Measurements from ENCODE around the gene SNU13. TPM values are rescaled to one million over a fixed set of nuclear protein-coding genes. Genes with fewer than 3 reads are reported as not detected.
"Not testable (repeated sequence)": the region's sequence is repeated elsewhere in the genome, so short reads cannot be mapped to it uniquely, and the experiment has no call there.

SNU13 gene
- total RNA-seq, 1 experiment from 2014 or later, result 203 TPM

- no CpG with 5 or more reads among the region's 20 CpGs for WGBS (ENCODE audit: extremely low coverage, insufficient read length, low lambda C conversion rate)
- no peak for DNase-seq
- Histone ChIP-seq H3K79me2 (ENCODE audit: insufficient read depth, low read length) (peaks cover 17% of the 10 kb centered on the region; the same call in 1 of the 2 replicates), H2AK5ac (ENCODE audit: insufficient read length, low read length) (no peak overlapping the region), H3K4me1 (ENCODE audit: insufficient read depth, low read length) (no peaks in the 10 kb centered on the region), H3K56ac (ENCODE audit: insufficient read length, low read depth, low read length) (no peak overlapping the region), H2BK15ac (ENCODE audit: low read depth, low read length) (no peak overlapping the region), H3K27ac (ENCODE audit: insufficient read length, low read depth, low read length) (no peak overlapping the region), H2BK20ac (ENCODE audit: low read depth, low read length, poor library complexity, severe bottlenecking) (no peak overlapping the region), H4K5ac (ENCODE audit: insufficient read length, low read depth, low read length) (no peak overlapping the region), H3K23ac (ENCODE audit: insufficient read length, low read depth, low read length) (no peak overlapping the region), H2BK12ac (ENCODE audit: insufficient read length, low read depth, low read length) (no peak overlapping the region), H4K8ac (replicated peaks; ENCODE audit: insufficient read length, low read depth, low read length) (no peak overlapping the region), H3K4ac (ENCODE audit: low read depth, low read length) (no peak overlapping the region), H3K79me1 (ENCODE audit: insufficient read depth, low read depth, low read length, poor library complexity, severe bottlenecking) (no peaks in the 10 kb centered on the region), H4K20me1 (ENCODE audit: control insufficient read depth, insufficient read depth, insufficient read length) (no peaks in the 10 kb centered on the region), H3K9ac (ENCODE audit: extremely low read depth, insufficient read length, low read length) (peak overlapping the region; percentile 84), H3T11ph (ENCODE audit: low read length) (no peak overlapping the region), H3K18ac (ENCODE audit: insufficient read length, low read depth, low read length) (no peak overlapping the region), H3K4me2 (ENCODE audit: insufficient read depth, insufficient read length, low read length) (peak overlapping the region; percentile 98), H2AFZ (ENCODE audit: low read length) (no peak overlapping the region), H3K23me2 (ENCODE audit: insufficient read length, low read depth, low read length, poor library complexity, severe bottlenecking) (peaks cover 13% of the 10 kb centered on the region), H3K9me3 (ENCODE audit: control insufficient read depth, low read depth, low read length) (no peaks in the 10 kb centered on the region), H4K91ac (ENCODE audit: insufficient read length, low read depth, low read length) (no peak overlapping the region), H2BK5ac (ENCODE audit: insufficient read length, low read length) (no peak overlapping the region), H2BK120ac (ENCODE audit: low read depth, low read length, poor library complexity, severe bottlenecking) (no peak overlapping the region), H3K27me3 (ENCODE audit: insufficient read depth, low read length) (no peaks in the 10 kb centered on the region), H3K14ac (ENCODE audit: insufficient read depth, low read length) (0 out of 2 replicates have a peak overlapping the region, but pooled peaks have one; percentile 71)
- Mint-ChIP-seq H3K27me3 (ENCODE audit: low read depth) (no peaks in the 10 kb centered on the region), H3K4me1 (peaks cover 9 to 10% of the 10 kb centered on the region in 2 experiments), H3K27ac (peak overlapping the region; percentile 64 to 97 (median 93); a peak in 6 of 7 replicates), H3K36me3 (ENCODE audit: insufficient read depth in 1 of 3, low read depth in 3 of 3) (no peaks in the 10 kb centered on the region; a peak in 2 of 7 replicates), H3K9me3 (no peaks in the 10 kb centered on the region), H3K4me3 (peak overlapping the region; percentile 92 to 99)
- no peak for TF ChIP-seq CTCF (conservative IDR thresholded peaks at IDR 0.05)
Measured at GRCh38 chr22:41687901-41688364, 734 bp downstream of the SNU13 start.

- not testable (repeated sequence) for H3K56ac ChIP-seq (ENCODE audit: insufficient read length, low read depth, low read length); H3K27me3 Mint-ChIP-seq (ENCODE audit: low read depth); H4K8ac ChIP-seq (replicated peaks; ENCODE audit: insufficient read length, low read depth, low read length); H3K4me2 ChIP-seq (ENCODE audit: insufficient read depth, insufficient read length, low read length); H3K27me3 ChIP-seq (ENCODE audit: insufficient read depth, low read length); H2AFZ ChIP-seq (ENCODE audit: low read length); H3K36me3 Mint-ChIP-seq (ENCODE audit: insufficient read depth in 1 of 3, low read depth in 3 of 3); H4K91ac ChIP-seq (ENCODE audit: insufficient read length, low read depth, low read length); H3K9me3 ChIP-seq (ENCODE audit: control insufficient read depth, low read depth, low read length); H2AK5ac ChIP-seq (ENCODE audit: insufficient read length, low read length); H2BK12ac ChIP-seq (ENCODE audit: insufficient read length, low read depth, low read length); H3K14ac ChIP-seq (ENCODE audit: insufficient read depth, low read length); H3K9me3 Mint-ChIP-seq; H3K4ac ChIP-seq (ENCODE audit: low read depth, low read length); H3K4me1 Mint-ChIP-seq; H3K4me1 ChIP-seq (ENCODE audit: insufficient read depth, low read length); H3K18ac ChIP-seq (ENCODE audit: insufficient read length, low read depth, low read length); H3K9ac ChIP-seq (ENCODE audit: extremely low read depth, insufficient read length, low read length); H3T11ph ChIP-seq (ENCODE audit: low read length); DNase-seq; H2BK15ac ChIP-seq (ENCODE audit: low read depth, low read length); H2BK5ac ChIP-seq (ENCODE audit: insufficient read length, low read length); H3K27ac Mint-ChIP-seq; H2BK120ac ChIP-seq (ENCODE audit: low read depth, low read length, poor library complexity, severe bottlenecking); H3K27ac ChIP-seq (ENCODE audit: insufficient read length, low read depth, low read length); H4K5ac ChIP-seq (ENCODE audit: insufficient read length, low read depth, low read length); H3K23ac ChIP-seq (ENCODE audit: insufficient read length, low read depth, low read length); H2BK20ac ChIP-seq (ENCODE audit: low read depth, low read length, poor library complexity, severe bottlenecking); H4K20me1 ChIP-seq (ENCODE audit: control insufficient read depth, insufficient read depth, insufficient read length); H3K79me1 ChIP-seq (ENCODE audit: insufficient read depth, low read depth, low read length, poor library complexity, severe bottlenecking)
- peaks cover 22% of the 10 kb centered on the region; the same call in 1 of the 2 replicates for H3K79me2 ChIP-seq (ENCODE audit: insufficient read depth, low read length)
- H3K4me3 Mint-ChIP-seq, result peak overlapping the region; percentile 92 to 99; a peak in 4 of 5 replicates
- WGBS (ENCODE audit: extremely low coverage, insufficient read length, low lambda C conversion rate), result no CpG with 5 or more reads among the region's 11 CpGs
- H3K23me2 ChIP-seq (ENCODE audit: insufficient read length, low read depth, low read length, poor library complexity, severe bottlenecking), result peaks cover 15% of the 10 kb centered on the region
Measured at GRCh38 chr22:41686890-41687289, 1.8 kb downstream of the SNU13 start.

Measured in H9 (cell line).